ENCODE measurements around the gene GPC5.

The GPC5 gene

GRCh38 chr13:92054389-92054788 lies 656.0 kb downstream of the GPC5 start:
- no peak for DNase-seq

GRCh38 chr13:92074658-92075057 lies 676.2 kb downstream of the GPC5 start:
- DNase-seq: no peak

- no peak for DNase-seq
Measured at GRCh38 chr13:92097337-92097903, 699.0 kb downstream of the GPC5 start.

GRCh38 chr13:92101801-92102200 lies 703.4 kb downstream of the GPC5 start:
- DNase-seq: no peak

GRCh38 chr13:92103689-92104153 lies 705.3 kb downstream of the GPC5 start:
- DNase-seq: no peak

- DNase-seq: no peak
Measured at GRCh38 chr13:92122186-92122853, 723.9 kb downstream of the GPC5 start.

GRCh38 chr13:92126399-92126798 lies 728.0 kb downstream of the GPC5 start:
- DNase-seq: no peak

- DNase-seq: no peak
Measured at GRCh38 chr13:92135509-92135908, 737.1 kb downstream of the GPC5 start.

- no peak for DNase-seq
Measured at GRCh38 chr13:92136449-92137155, 738.2 kb downstream of the GPC5 start.

- no peak for DNase-seq
Measured at GRCh38 chr13:92137520-92137919, 739.1 kb downstream of the GPC5 start.

GRCh38 chr13:92143766-92144165 lies 745.3 kb downstream of the GPC5 start:
- DNase-seq: no peak

GRCh38 chr13:92150606-92151005 lies 752.2 kb downstream of the GPC5 start:
- DNase-seq: no peak

- no peak for DNase-seq
Measured at GRCh38 chr13:92158346-92158745, 759.9 kb downstream of the GPC5 start.

GRCh38 chr13:92164822-92165221 lies 766.4 kb downstream of the GPC5 start:
- no peak for DNase-seq

- DNase-seq: no peak
Measured at GRCh38 chr13:92172191-92172590, 773.8 kb downstream of the GPC5 start.

- DNase-seq: no peak
Measured at GRCh38 chr13:92173254-92173653, 774.8 kb downstream of the GPC5 start.

GRCh38 chr13:92175330-92175729 lies 776.9 kb downstream of the GPC5 start:
- DNase-seq: no peak

- DNase-seq: no peak
Measured at GRCh38 chr13:92177966-92178365, 779.5 kb downstream of the GPC5 start.

GRCh38 chr13:92179223-92179622 lies 780.8 kb downstream of the GPC5 start:
- DNase-seq: no peak

- DNase-seq: no peak
Measured at GRCh38 chr13:92187378-92187989, 789.1 kb downstream of the GPC5 start.

- DNase-seq: no peak
Measured at GRCh38 chr13:92188574-92188973, 790.2 kb downstream of the GPC5 start.

GRCh38 chr13:92196591-92197256 lies 798.3 kb downstream of the GPC5 start:
- DNase-seq: no peak

- DNase-seq: no peak
Measured at GRCh38 chr13:92197669-92198068, 799.2 kb downstream of the GPC5 start.
